GM12891 (cell line): ENCODE data around the gene MAD1L1.

ENCODE experiments used
- POLR2A ChIP-seq: IDR thresholded peaks from 2 replicates; pipeline ENCODE4 v1.6.1; 2011; ENCODE audit warnings: low read depth, low read length, control low read depth
- POLR2AphosphoS5 ChIP-seq: IDR thresholded peaks from 2 replicates; pipeline ENCODE4 v1.6.1; 2011; ENCODE audit warnings: low read depth, low read length, control low read depth
- POU2F2 ChIP-seq: IDR thresholded peaks from 2 replicates; pipeline ENCODE4 v1.6.1; 2011; ENCODE audit warnings: low read depth, mild to moderate bottlenecking, control low read depth, low read length, moderate library complexity

GRCh38 chr7:2016761-2017480 lies 215.8 kb downstream of the MAD1L1 start:
- TF ChIP-seq POLR2AphosphoS5 = no peak
- no peak for TF ChIP-seq POLR2A
- TF ChIP-seq POU2F2 = no peak
